ENCODE data around the gene C16orf95.

DNA sequence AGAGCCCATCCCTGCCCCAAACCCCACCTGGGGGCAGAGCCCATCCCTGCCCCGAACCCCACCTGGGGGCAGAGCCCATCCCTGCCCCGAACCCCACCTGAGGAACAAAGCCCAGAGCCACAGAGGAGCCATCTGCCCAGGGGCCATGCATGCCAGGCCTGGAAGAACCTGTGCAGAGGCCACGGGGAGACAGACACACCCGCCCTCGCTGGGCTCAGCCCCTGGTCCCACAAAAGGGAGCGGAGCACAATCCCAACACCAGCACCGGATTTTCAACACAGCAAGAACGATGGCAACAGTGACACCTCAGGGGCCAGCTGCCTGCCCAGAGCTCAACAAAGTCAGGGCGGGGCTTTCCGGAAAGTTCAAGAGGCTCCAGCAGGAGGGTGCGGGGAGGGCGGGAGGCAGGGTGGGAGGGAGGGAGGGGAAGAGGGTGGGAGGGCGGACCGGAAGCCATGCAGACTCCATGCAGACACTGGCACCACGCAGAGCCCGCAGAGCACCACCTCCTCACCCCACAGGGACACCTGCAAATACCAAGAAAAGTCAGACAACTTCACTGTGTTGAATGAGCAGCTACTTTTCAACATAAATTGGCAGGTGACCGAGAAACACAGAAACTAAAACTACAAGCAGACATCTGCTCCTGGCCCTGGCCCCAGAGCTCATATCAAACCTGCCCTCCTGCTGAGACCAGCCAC lies 27.9 kb upstream of the C16orf95 start:
- TF ChIP-seq, protein P1, sequence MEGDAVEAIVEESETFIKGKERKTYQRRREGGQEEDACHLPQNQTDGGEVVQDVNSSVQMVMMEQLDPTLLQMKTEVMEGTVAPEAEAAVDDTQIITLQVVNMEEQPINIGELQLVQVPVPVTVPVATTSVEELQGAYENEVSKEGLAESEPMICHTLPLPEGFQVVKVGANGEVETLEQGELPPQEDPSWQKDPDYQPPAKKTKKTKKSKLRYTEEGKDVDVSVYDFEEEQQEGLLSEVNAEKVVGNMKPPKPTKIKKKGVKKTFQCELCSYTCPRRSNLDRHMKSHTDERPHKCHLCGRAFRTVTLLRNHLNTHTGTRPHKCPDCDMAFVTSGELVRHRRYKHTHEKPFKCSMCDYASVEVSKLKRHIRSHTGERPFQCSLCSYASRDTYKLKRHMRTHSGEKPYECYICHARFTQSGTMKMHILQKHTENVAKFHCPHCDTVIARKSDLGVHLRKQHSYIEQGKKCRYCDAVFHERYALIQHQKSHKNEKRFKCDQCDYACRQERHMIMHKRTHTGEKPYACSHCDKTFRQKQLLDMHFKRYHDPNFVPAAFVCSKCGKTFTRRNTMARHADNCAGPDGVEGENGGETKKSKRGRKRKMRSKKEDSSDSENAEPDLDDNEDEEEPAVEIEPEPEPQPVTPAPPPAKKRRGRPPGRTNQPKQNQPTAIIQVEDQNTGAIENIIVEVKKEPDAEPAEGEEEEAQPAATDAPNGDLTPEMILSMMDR (IDR thresholded peaks at IDR 0.05): no peak
- TF ChIP-seq EZH2 (IDR thresholded peaks at IDR 0.05; ENCODE audit: borderline replicate concordance, insufficient read depth, low read depth, low read length, poor library complexity, severe bottlenecking): no peak

All from B cell (primary cell).